Sigmoid colon (tissue), 4 donors: ENCODE data around the gene TMEM125.

ENCODE experiments used
- EP300 ChIP-seq, 4 donors: sonication (generic); formaldehyde crosslinking; IDR thresholded peaks; one replicate each; pipeline ENCODE4 v1.6.1; 2017; ENCODE audit warnings: antibody characterized with exemption in 4 of 4
- TF ChIP-seq, protein P1 (sequence below), 4 experiments: fragments of 450-650 bp in 3 of 4; fragments of 200-600 bp in 1 of 4; IDR thresholded peaks; one replicate each; pipeline ENCODE4 v1.5.1; 2016 to 2019; ENCODE audit warnings: antibody characterized with exemption in 4 of 4, mild to moderate bottlenecking in 3 of 4, moderate library complexity in 2 of 4

DNA sequence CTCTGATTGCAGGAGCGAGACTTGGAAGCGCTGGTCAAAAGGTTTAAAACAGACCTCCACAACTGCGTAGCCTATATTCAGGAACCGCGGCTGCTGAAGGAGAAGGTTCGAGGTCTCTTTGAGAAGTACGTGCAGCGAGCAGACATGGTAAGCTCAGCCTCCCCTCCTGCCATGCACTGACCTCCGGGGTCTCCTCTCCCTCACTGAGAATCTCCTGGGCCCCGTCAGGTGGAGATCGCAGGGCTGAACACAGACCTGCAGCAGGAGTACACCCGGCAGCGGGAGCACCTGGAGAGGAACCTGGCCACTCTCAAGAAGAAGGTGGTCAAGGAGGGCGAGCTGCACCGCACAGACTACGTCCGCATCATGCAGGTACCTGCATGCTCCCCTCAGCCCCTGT lies 35.5 kb upstream of the TMEM125 start:
- TF ChIP-seq, protein P1, sequence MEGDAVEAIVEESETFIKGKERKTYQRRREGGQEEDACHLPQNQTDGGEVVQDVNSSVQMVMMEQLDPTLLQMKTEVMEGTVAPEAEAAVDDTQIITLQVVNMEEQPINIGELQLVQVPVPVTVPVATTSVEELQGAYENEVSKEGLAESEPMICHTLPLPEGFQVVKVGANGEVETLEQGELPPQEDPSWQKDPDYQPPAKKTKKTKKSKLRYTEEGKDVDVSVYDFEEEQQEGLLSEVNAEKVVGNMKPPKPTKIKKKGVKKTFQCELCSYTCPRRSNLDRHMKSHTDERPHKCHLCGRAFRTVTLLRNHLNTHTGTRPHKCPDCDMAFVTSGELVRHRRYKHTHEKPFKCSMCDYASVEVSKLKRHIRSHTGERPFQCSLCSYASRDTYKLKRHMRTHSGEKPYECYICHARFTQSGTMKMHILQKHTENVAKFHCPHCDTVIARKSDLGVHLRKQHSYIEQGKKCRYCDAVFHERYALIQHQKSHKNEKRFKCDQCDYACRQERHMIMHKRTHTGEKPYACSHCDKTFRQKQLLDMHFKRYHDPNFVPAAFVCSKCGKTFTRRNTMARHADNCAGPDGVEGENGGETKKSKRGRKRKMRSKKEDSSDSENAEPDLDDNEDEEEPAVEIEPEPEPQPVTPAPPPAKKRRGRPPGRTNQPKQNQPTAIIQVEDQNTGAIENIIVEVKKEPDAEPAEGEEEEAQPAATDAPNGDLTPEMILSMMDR (IDR thresholded peaks at IDR 0.05) = no peak
- TF ChIP-seq EP300 (IDR thresholded peaks at IDR 0.05) = no peak
